SU-DHL-6 (cell line): ENCODE results near the gene RNF7.

Experiments
- H2AFZ ChIP-seq: fragments of 200-600 bp; sonication (generic); 2 replicates; pipeline ENCODE4 v1.6.1; 2014; ENCODE audit warnings: low read depth, mild to moderate bottlenecking, moderate library complexity, mixed read lengths, antibody characterized with exemption, low read length; ENCODE audit not compliant: severe bottlenecking
- H3F3A ChIP-seq: fragments of 200-600 bp; shearing (Covaris generic); 2 replicates; pipeline ENCODE4 v1.6.0; 2016; ENCODE audit warnings: antibody characterized with exemption, mild to moderate bottlenecking; ENCODE audit not compliant: insufficient read depth
- H3K27ac ChIP-seq: fragments of 200-600 bp; sonication (generic); 2 replicates; pipeline ENCODE4 v1.5.1; 2016; ENCODE audit warnings: low read depth, mild to moderate bottlenecking, low read length, moderate library complexity, mixed read lengths
- H3K27me3 ChIP-seq: fragments of 200-600 bp; sonication (generic), shearing (Covaris generic); 2 replicates; pipeline ENCODE4 v1.6.0; 2014; ENCODE audit warnings: mild to moderate bottlenecking, low read length
- H3K36me3 ChIP-seq: fragments of 200-600 bp; sonication (generic); 2 replicates; pipeline ENCODE4 v1.6.1; 2014; ENCODE audit warnings: mild to moderate bottlenecking, low read length, mixed read lengths
- H3K4me2 ChIP-seq: fragments of 300-600, 200-600 bp; shearing (Covaris generic), sonication (generic); 2 replicates; pipeline ENCODE4 v1.6.0; 2014; ENCODE audit warnings: low read length, low read depth, mild to moderate bottlenecking; ENCODE audit not compliant: poor library complexity, severe bottlenecking
- H3K4me3 ChIP-seq: fragments of 200-600 bp; sonication (generic); 2 replicates; pipeline ENCODE4 v1.5.1; 2014; ENCODE audit warnings: antibody characterized with exemption, low read length, mild to moderate bottlenecking, mixed read lengths; ENCODE audit not compliant: insufficient read depth, poor library complexity, severe bottlenecking
- H3K79me2 ChIP-seq: fragments of 200-600 bp; sonication (generic); 2 replicates; pipeline ENCODE4 v1.6.1; 2014; ENCODE audit warnings: mild to moderate bottlenecking, low read length, moderate library complexity; ENCODE audit not compliant: insufficient read depth
- H3K9ac ChIP-seq: fragments of 200-600 bp; sonication (generic); 2 replicates; pipeline ENCODE4 v1.7.0; 2014; ENCODE audit warnings: mild to moderate bottlenecking, low read length
- H3K9me2 ChIP-seq: fragments of 200-600 bp; sonication (generic); replicated peaks from 2 replicates; pipeline ENCODE4 v1.6.1; 2014; ENCODE audit warnings: low read length; ENCODE audit not compliant: insufficient read depth
- H3K9me3 ChIP-seq: fragments of 200-600 bp; sonication (generic); 2 replicates; pipeline ENCODE4 v1.6.1; 2014; ENCODE audit warnings: low read length, mixed read lengths; ENCODE audit not compliant: insufficient read depth
- H4K20me1 ChIP-seq: fragments of 200-600 bp; sonication (generic); 2 replicates; pipeline ENCODE4 v1.6.1; 2014; ENCODE audit warnings: low read depth, mild to moderate bottlenecking, antibody characterized with exemption, low read length, moderate library complexity, mixed read lengths
- EZH2phosphoT487 ChIP-seq: fragments of 200-600 bp; sonication (generic), shearing (Covaris generic); conservative IDR thresholded peaks from 2 replicates; pipeline ENCODE4 v1.6.1; 2018; ENCODE audit warnings: mild to moderate bottlenecking, antibody characterized with exemption, low read length, moderate library complexity, mixed read lengths
- TF ChIP-seq, protein P1 (sequence below): fragments of 200-600 bp; sonication (generic); IDR thresholded peaks from one replicate; pipeline ENCODE4 v1.5.1; 2017; ENCODE audit warnings: antibody characterized with exemption, mild to moderate bottlenecking, low read length, moderate library complexity; ENCODE audit not compliant: insufficient read depth, poor library complexity, severe bottlenecking

The RNF7 gene

DNA sequence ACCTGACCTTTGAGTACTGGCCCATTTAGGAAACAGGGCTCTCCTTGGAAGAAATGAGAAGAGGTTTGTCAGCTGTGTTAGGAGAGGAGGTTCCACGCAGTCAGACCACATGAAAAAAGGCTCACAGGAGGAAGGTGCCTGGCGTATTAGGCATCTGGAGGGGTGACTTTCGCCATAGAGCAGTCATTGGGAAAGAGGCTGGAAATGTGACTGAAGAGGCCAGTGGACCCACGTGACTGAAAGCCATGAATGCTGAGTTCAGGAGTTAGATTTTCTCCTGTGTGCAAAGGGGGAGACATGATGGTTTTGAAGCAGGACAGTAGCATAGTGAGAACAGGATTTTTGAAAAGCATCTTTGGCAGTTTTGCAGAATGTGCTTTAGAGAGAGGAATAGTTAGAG is 29.7 kb upstream of the RNF7 start:
- H3F3A ChIP-seq: no peaks in the 10 kb centered on the region
- no peaks in the 10 kb centered on the region for H3K79me2 ChIP-seq
- no peaks in the 10 kb centered on the region for H3K36me3 ChIP-seq
- no peak for TF ChIP-seq EZH2phosphoT487
- TF ChIP-seq, protein P1, sequence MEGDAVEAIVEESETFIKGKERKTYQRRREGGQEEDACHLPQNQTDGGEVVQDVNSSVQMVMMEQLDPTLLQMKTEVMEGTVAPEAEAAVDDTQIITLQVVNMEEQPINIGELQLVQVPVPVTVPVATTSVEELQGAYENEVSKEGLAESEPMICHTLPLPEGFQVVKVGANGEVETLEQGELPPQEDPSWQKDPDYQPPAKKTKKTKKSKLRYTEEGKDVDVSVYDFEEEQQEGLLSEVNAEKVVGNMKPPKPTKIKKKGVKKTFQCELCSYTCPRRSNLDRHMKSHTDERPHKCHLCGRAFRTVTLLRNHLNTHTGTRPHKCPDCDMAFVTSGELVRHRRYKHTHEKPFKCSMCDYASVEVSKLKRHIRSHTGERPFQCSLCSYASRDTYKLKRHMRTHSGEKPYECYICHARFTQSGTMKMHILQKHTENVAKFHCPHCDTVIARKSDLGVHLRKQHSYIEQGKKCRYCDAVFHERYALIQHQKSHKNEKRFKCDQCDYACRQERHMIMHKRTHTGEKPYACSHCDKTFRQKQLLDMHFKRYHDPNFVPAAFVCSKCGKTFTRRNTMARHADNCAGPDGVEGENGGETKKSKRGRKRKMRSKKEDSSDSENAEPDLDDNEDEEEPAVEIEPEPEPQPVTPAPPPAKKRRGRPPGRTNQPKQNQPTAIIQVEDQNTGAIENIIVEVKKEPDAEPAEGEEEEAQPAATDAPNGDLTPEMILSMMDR: no peak
- no peaks in the 10 kb centered on the region for H3K9me2 ChIP-seq
- no peaks in the 10 kb centered on the region for H3K9me3 ChIP-seq
- no peak overlapping the region for H3K9ac ChIP-seq
- H3K4me2 ChIP-seq: no peak overlapping the region
- no peak overlapping the region for H3K27ac ChIP-seq
- H3K27me3 ChIP-seq: no peaks in the 10 kb centered on the region
- H3K4me3 ChIP-seq: no peak overlapping the region
- H4K20me1 ChIP-seq: no peaks in the 10 kb centered on the region
- no peak overlapping the region for H2AFZ ChIP-seq

DNA sequence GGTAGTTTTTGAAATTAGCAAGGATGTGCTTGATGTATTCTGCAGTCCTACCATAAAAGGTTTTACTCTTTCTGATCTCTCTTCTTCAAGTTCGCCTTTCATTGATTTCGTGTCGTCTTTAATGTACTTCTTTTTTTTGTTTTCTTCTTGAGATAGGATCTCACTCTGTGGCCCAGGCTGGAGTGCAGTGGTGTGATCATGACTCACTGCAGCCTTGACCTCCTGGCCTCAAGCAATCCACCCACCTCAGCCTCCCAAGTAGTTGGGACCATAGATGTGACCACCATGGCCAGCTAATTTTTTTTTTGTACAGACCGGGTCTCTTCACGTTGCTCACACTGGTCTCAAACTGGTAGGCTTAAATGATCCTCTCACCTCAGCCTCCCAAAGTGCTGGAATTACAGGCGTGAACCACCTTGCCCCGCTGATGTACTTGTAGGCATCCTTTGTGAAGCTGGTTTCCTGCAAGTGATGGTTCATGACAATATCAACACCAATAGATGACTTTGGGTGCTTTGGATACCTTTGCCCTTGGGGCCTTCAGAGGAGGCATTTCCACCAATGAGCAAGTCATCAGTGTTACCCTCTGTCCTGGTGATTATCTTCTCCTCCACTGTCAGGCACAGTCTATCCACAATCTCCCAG is 28.9 kb upstream of the RNF7 start:
- Histone ChIP-seq H3K4me2 (no peak overlapping the region), H3K27me3 (no peaks in the 10 kb centered on the region), H3K79me2 (no peaks in the 10 kb centered on the region), H3K9ac (no peak overlapping the region), H3F3A (no peaks in the 10 kb centered on the region), H3K9me3 (no peaks in the 10 kb centered on the region), H3K9me2 (no peaks in the 10 kb centered on the region), H4K20me1 (no peaks in the 10 kb centered on the region), H3K36me3 (no peaks in the 10 kb centered on the region), H3K27ac (no peak overlapping the region), H3K4me3 (no peak overlapping the region), H2AFZ (no peak overlapping the region)
- TF ChIP-seq EZH2phosphoT487: no peak
- TF ChIP-seq, protein P1: no peak

DNA sequence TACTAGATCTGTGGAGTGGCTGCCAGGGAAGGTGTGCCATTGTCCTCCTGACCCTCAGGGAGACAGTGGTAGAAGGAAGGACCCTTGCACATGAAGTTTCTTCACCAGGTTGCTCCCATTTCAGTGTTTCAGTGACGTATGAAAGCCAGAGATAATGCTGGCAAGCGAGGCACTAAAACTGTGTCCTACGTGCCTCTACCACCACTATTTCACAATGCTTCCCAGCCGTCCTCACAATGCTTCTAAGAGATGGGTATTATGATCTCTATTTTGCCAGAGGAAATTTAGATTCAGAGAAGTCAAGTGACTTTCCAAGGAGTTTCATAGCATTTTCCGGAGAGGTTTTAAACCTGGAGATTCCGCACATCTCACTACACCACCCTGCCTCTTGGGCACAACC is 28.0 kb upstream of the RNF7 start:
- Histone ChIP-seq H3F3A (no peaks in the 10 kb centered on the region), H3K9me3 (no peaks in the 10 kb centered on the region), H3K27ac (no peak overlapping the region), H3K4me3 (no peak overlapping the region), H3K4me2 (no peak overlapping the region), H4K20me1 (no peaks in the 10 kb centered on the region), H3K79me2 (no peaks in the 10 kb centered on the region), H2AFZ (no peak overlapping the region), H3K27me3 (no peaks in the 10 kb centered on the region), H3K36me3 (no peaks in the 10 kb centered on the region), H3K9me2 (no peaks in the 10 kb centered on the region), H3K9ac (no peak overlapping the region)
- TF ChIP-seq, protein P1: no peak
- no peak for TF ChIP-seq EZH2phosphoT487
